Prostate gland (tissue), 2 donors: Measurements from ENCODE around the gene UBR2. TPM values are rescaled to one million over a fixed set of nuclear protein-coding genes. Genes with fewer than 3 reads are reported as not detected.
"Not testable (repeated sequence)": the region's sequence is repeated elsewhere in the genome, so short reads cannot be mapped to it uniquely, and the experiment has no call there.

Experiments
- DNase-seq: peaks from one replicate; pipeline ENCODE4 v3.0.0-alpha.2; 2019; ENCODE audit warnings: low spot score
- H3K27ac ChIP-seq, 2 donors: fragments of 200-600 bp; sonication (generic); 2 replicates each; pipeline ENCODE4 v1.5.1; 2017 to 2019
- H3K27me3 ChIP-seq: fragments of 200-600 bp; sonication (generic); replicated peaks from 2 replicates; pipeline ENCODE4 v1.5.1; 2019; ENCODE audit not compliant: insufficient read depth
- H3K36me3 ChIP-seq, 2 donors: fragments of 200-600 bp; sonication (generic); 1 replicate in 1 of 2; 2 replicates in 1 of 2; pipeline versions ENCODE4 v1.5.1 to v1.8.1; 2017 to 2019
- H3K4me1 ChIP-seq: fragments of 200-600 bp; sonication (generic); replicated peaks from 2 replicates; pipeline ENCODE4 v1.5.1; 2019
- H3K4me3 ChIP-seq, 2 donors: fragments of 200-600 bp; sonication (generic); 2 replicates each; pipeline ENCODE4 v1.5.1; 2017 to 2019
- H3K9me3 ChIP-seq: fragments of 200-600 bp; sonication (generic); 2 replicates; pipeline ENCODE4 v1.5.1; 2017
- CTCF ChIP-seq, 4 experiments: fragments of 200-600 bp in 2 of 4; fragments of 450-650 bp in 2 of 4; sonication (generic) in 2 of 4; IDR thresholded peaks; 1 replicate in 3 of 4; 2 replicates in 1 of 4; pipeline ENCODE4 v1.5.1; 2016 to 2019; ENCODE audit warnings: antibody characterized with exemption in 4 of 4, mild to moderate bottlenecking in 2 of 4, moderate library complexity in 2 of 4
- POLR2A ChIP-seq: fragments of 450-650 bp; IDR thresholded peaks from one replicate; pipeline ENCODE4 v1.6.1; 2016; ENCODE audit warnings: antibody characterized with exemption, mild to moderate bottlenecking
- POLR2AphosphoS5 ChIP-seq: sonication (generic); formaldehyde crosslinking; IDR thresholded peaks from one replicate; pipeline ENCODE4 v1.6.1; 2017; ENCODE audit warnings: antibody characterized with exemption
- WGBS: methylation state at CpG from one replicate; pipeline ENCODE4 v1.1.5; 2018; 5-methylcytosine and 5-hydroxymethylcytosine counted together
- intact Hi-C: fragments of 100-400 bp; cut with DNase I; formaldehyde crosslinking; loops from one replicate; pipeline ENCODE4 v1.14.2; 2022
- total RNA-seq, 2 donors: library from RNA; depleted of rRNA; stranded (reverse); fragments of >200 nt; gene quantifications; one replicate each; pipeline ENCODE4 v1.1.0, GENCODE V29; 2016

The UBR2 gene
- total RNA-seq, 2 donors from 2014 or later: 24.2 to 25.6 TPM

- TF ChIP-seq CTCF (IDR thresholded peaks at IDR 0.05): no peak
- TF ChIP-seq POLR2AphosphoS5: no peak
- TF ChIP-seq POLR2A: no peak
- H3K27me3 ChIP-seq: no peaks in the 10 kb centered on the region
- peak overlapping the region; percentile 13 to 34 for H3K4me3 ChIP-seq
- peak overlapping the region; percentile 42 to 57 for H3K27ac ChIP-seq
- H3K9me3 ChIP-seq: no peaks in the 10 kb centered on the region
- H3K36me3 ChIP-seq: no peaks in the 10 kb centered on the region
- no peaks in the 10 kb centered on the region for H3K4me1 ChIP-seq
- intact Hi-C loops: loop anchor here (2.0 kb wide), 1 partner anchor 150 kb away; no protein-coding TSS in a partner anchor
- no peak for DNase-seq
- 8% methylated on average over 31 of the region's 52 CpGs for WGBS
These were observed 163.3 kb downstream of the UBR2 start for GRCh38 chr6:42727087-42727611.

GRCh38 chr6:42727627-42728026 lies 163.8 kb downstream of the UBR2 start:
- H3K27ac ChIP-seq: peak overlapping the region; percentile 42 to 57
- WGBS: 74% methylated on average over 22 of the region's 22 CpGs

GRCh38 chr6:42729731-42730130 lies 165.9 kb downstream of the UBR2 start:
- DNase-seq: no peak
- 75% methylated on average over 3 of the region's 3 CpGs for WGBS
- intact Hi-C loops: no loop called here
- no peaks in the 10 kb centered on the region for H3K27me3 ChIP-seq
- H3K4me1 ChIP-seq: no peaks in the 10 kb centered on the region
- no peak overlapping the region for H3K27ac ChIP-seq
- no peaks in the 10 kb centered on the region for H3K36me3 ChIP-seq
- TF ChIP-seq CTCF (IDR thresholded peaks at IDR 0.05) (no peak), POLR2AphosphoS5 (no peak), POLR2A (no peak)
- H3K9me3 ChIP-seq: no peaks in the 10 kb centered on the region
- no peak overlapping the region for H3K4me3 ChIP-seq

More at GRCh38 chr6:42727627-42728026, 163.8 kb downstream of the UBR2 start:
- TF ChIP-seq POLR2A: no peak
- peak overlapping the region; percentile 13 to 34 for H3K4me3 ChIP-seq
- intact Hi-C loops: loop anchor here (2.0 kb wide), 1 partner anchor 149 kb away; no protein-coding TSS in a partner anchor
- no peak for DNase-seq
- H3K9me3 ChIP-seq: no peaks in the 10 kb centered on the region
- no peaks in the 10 kb centered on the region for H3K4me1 ChIP-seq
- no peaks in the 10 kb centered on the region for H3K36me3 ChIP-seq
- no peaks in the 10 kb centered on the region for H3K27me3 ChIP-seq

GRCh38 chr6:42733867-42734481 lies 170.1 kb downstream of the UBR2 start:
- H3K36me3 ChIP-seq, H3K27me3 ChIP-seq, H3K4me3 ChIP-seq, H3K27ac ChIP-seq, intact Hi-C loops, DNase-seq, H3K9me3 ChIP-seq, H3K4me1 ChIP-seq: not testable (repeated sequence)
- 77% methylated on average over 13 of the region's 13 CpGs for WGBS

- WGBS: 93% methylated on average over 3 of the region's 3 CpGs
- DNase-seq: no peak
- no peak overlapping the region for H3K27ac ChIP-seq
- no peaks in the 10 kb centered on the region for H3K27me3 ChIP-seq
- H3K4me3 ChIP-seq: no peak overlapping the region
- intact Hi-C loops: no loop called here
- no peak for TF ChIP-seq POLR2AphosphoS5
- no peak for TF ChIP-seq POLR2A
- TF ChIP-seq CTCF (IDR thresholded peaks at IDR 0.05): no peak
- H3K4me1 ChIP-seq: no peaks in the 10 kb centered on the region
- no peaks in the 10 kb centered on the region for H3K36me3 ChIP-seq
- no peaks in the 10 kb centered on the region for H3K9me3 ChIP-seq
These were observed 172.1 kb downstream of the UBR2 start for GRCh38 chr6:42735976-42736375.

GRCh38 chr6:42740725-42741124 lies 176.9 kb downstream of the UBR2 start:
- Histone ChIP-seq H3K27me3 (no peaks in the 10 kb centered on the region), H3K9me3 (no peaks in the 10 kb centered on the region), H3K4me1 (no peaks in the 10 kb centered on the region), H3K27ac (no peak overlapping the region), H3K36me3 (no peaks in the 10 kb centered on the region), H3K4me3 (no peak overlapping the region)
- 78% methylated on average over 3 of the region's 3 CpGs for WGBS
- TF ChIP-seq POLR2AphosphoS5 (no peak), POLR2A (no peak), CTCF (IDR thresholded peaks at IDR 0.05) (no peak)
- intact Hi-C loops: loop anchor here (10.0 kb wide), 1 partner anchor 84 kb away; no protein-coding TSS in a partner anchor
- no peak for DNase-seq
